ENCODE results near the gene KCNN3.

KCNN3 gene

DNA sequence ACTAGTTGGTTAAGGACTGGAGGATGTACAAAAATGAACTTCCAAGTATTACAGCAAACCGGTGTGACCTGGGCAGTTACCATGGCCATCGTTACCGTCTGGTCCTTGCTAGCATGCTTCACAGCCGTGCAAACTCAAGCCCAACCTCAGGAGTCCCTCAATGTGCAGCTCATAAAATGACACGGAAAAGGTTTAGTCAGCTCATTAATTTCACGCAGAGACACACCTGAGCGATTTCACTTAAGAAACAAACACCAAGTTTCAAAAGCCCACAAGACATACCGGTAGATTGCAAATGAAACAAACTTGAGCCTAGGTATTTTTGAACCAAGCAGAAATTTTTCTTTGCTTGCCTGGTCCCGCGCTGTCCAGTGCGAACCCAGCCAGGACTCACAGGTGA lies 157.1 kb downstream of the KCNN3 start:
- peaks cover 15% of the 10 kb centered on the region for H3K27me3 ChIP-seq

GRCh38 chr1:154712166-154712810 lies 157.8 kb downstream of the KCNN3 start:
- no peak overlapping the region for H3K27ac ChIP-seq
- peaks cover 21 to 25% of the 10 kb centered on the region in 2 experiments for H3K4me1 ChIP-seq (ENCODE audit: control insufficient read depth in 1 of 2, insufficient read depth in 1 of 2, low read depth in 1 of 2, low read length in 1 of 2)
- peaks cover 15% of the 10 kb centered on the region for H3K27me3 ChIP-seq
- no peaks in the 10 kb centered on the region for H3K36me3 ChIP-seq
- no peaks in the 10 kb centered on the region for H3K9me3 ChIP-seq
- no peak overlapping the region for H3K4me3 ChIP-seq (ENCODE audit: low read depth in 1 of 2, low read length in 1 of 2)
- TF ChIP-seq CTCF (IDR thresholded peaks at IDR 0.05), result no peak

More for the DNA sequence above, 157.1 kb downstream of the KCNN3 start:
- Histone ChIP-seq H3K9me3 (no peaks in the 10 kb centered on the region), H3K4me1 (ENCODE audit: control insufficient read depth in 1 of 2, insufficient read depth in 1 of 2, low read depth in 1 of 2, low read length in 1 of 2) (peaks cover 21 to 25% of the 10 kb centered on the region in 2 experiments), H3K4me3 (ENCODE audit: low read depth in 1 of 2, low read length in 1 of 2) (no peak overlapping the region), H3K36me3 (no peaks in the 10 kb centered on the region), H3K27ac (no peak overlapping the region)
- no peak for TF ChIP-seq CTCF (IDR thresholded peaks at IDR 0.05)

DNA sequence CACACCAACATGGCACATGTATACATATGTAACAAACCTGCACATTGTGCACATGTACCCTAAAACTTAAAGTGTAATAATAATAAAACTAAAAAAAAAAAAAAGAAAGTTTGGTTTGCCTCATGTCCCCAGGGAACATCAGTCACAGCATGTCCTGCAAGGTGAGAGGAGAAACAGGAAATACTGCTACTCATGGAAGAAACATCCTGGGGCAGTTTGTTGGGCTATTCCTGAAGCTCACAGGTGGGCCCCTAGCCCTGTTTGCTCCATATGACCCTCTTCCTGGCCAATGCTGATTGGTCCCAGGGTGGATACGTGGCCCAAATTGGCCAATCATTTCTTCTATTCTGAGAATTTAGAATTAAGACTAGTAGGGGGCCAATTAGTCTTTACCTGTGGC lies 158.7 kb downstream of the KCNN3 start:
- peaks cover 21 to 25% of the 10 kb centered on the region in 2 experiments for H3K4me1 ChIP-seq (ENCODE audit: control insufficient read depth in 1 of 2, insufficient read depth in 1 of 2, low read depth in 1 of 2, low read length in 1 of 2)
- H3K27ac ChIP-seq, result no peak overlapping the region
- no peak overlapping the region for H3K4me3 ChIP-seq (ENCODE audit: low read depth in 1 of 2, low read length in 1 of 2)
- TF ChIP-seq CTCF (IDR thresholded peaks at IDR 0.05), result no peak
- H3K27me3 ChIP-seq, result peaks cover 22% of the 10 kb centered on the region
- H3K9me3 ChIP-seq, result no peaks in the 10 kb centered on the region
- no peaks in the 10 kb centered on the region for H3K36me3 ChIP-seq

DNA sequence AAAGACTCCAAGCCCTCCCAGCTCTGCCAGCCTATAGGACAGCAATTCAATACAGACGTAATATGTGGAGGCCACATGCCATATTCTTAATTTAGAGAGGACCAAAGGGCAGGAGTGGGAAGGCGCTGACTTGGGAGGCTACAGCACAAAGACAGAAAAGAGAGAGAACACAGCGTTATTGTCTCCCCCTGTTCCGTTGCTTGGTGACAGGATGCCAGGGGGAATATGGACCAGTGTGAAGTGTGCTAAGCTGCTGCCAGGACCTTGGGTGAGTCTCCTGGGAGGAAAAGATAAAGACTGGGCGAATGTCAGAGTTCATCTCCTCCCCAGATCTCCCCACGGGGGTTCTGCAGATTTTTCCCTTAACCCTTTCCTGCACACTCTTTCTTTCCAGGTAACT lies 160.0 kb downstream of the KCNN3 start:
- peaks cover 11 to 13% of the 10 kb centered on the region in 2 experiments for H3K4me1 ChIP-seq (ENCODE audit: control insufficient read depth in 1 of 2, insufficient read depth in 1 of 2, low read depth in 1 of 2, low read length in 1 of 2)
- no peak overlapping the region for H3K27ac ChIP-seq
- H3K9me3 ChIP-seq, result no peaks in the 10 kb centered on the region
- no peak overlapping the region for H3K4me3 ChIP-seq (ENCODE audit: low read depth in 1 of 2, low read length in 1 of 2)
- no peak for TF ChIP-seq CTCF (IDR thresholded peaks at IDR 0.05)
- no peaks in the 10 kb centered on the region for H3K36me3 ChIP-seq
- H3K27me3 ChIP-seq, result peaks cover 35% of the 10 kb centered on the region

DNA sequence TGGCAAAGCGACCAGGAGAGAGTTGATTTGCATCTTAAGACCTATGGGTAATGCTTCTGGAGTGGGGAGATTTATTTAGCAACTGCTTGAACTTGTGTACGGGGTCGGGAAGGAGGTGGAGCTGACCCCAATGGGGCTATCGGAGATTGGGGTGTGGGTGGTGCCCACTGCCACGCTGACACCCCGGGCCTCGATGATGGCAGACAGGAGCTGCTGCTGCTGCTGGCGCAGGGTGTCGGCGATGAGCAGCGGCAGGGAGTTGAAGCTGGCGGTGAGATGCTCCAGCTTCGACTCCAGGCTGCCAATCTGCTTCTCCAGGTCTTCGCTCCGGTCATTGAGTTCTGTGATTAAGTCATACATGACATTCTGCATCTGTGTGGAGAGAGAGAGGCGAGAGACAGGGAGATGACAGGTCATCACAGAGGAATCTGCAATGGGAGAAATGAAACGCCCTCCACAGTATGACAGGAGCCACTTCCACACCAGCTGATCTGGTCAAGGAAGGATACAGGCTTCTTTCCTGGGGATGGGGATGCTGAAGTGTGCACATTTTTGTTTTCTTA lies 162.1 kb downstream of the KCNN3 start:
- Histone ChIP-seq H3K4me3 (ENCODE audit: low read depth in 1 of 2, low read length in 1 of 2) (no peak overlapping the region), H3K36me3 (no peaks in the 10 kb centered on the region), H3K27me3 (peaks cover 48% of the 10 kb centered on the region), H3K4me1 (ENCODE audit: control insufficient read depth in 1 of 2, insufficient read depth in 1 of 2, low read depth in 1 of 2, low read length in 1 of 2) (no peaks in the 10 kb centered on the region), H3K9me3 (no peaks in the 10 kb centered on the region), H3K27ac (no peak overlapping the region)
- TF ChIP-seq CTCF (IDR thresholded peaks at IDR 0.05), result no peak
